HT-29 (cell line): ENCODE data around the gene NEDD4L. TPM values are rescaled to one million over a fixed set of nuclear protein-coding genes. Genes with fewer than 3 reads are reported as not detected.
"Not testable (repeated sequence)": the region's sequence is repeated elsewhere in the genome, so short reads cannot be mapped to it uniquely, and the experiment has no call there.

Experiments
- DNase-seq: peaks from one replicate; pipeline ENCODE4 v3.0.0-alpha.2; 2015; ENCODE audit warnings: low spot score
- total RNA-seq: library from RNA; depleted of rRNA; stranded (reverse); fragments of >200 nt; shearing (Covaris generic); gene quantifications from 2 replicates; pipeline ENCODE4 v1.2.3, GENCODE V29; 2014

The NEDD4L gene
- total RNA-seq, 1 experiment from 2014 or later: 83.9 TPM

- no peak for DNase-seq
Measured at GRCh38 chr18:58411323-58411722, 367.3 kb downstream of the NEDD4L start.

GRCh38 chr18:58412844-58413666 lies 369.0 kb downstream of the NEDD4L start:
- no peak for DNase-seq

- no peak for DNase-seq
Measured at GRCh38 chr18:58413667-58414628, 369.9 kb downstream of the NEDD4L start.

GRCh38 chr18:58416014-58416703 lies 372.1 kb downstream of the NEDD4L start:
- DNase-seq: no peak

GRCh38 chr18:58416704-58417683 lies 373.0 kb downstream of the NEDD4L start:
- DNase-seq: no peak

GRCh38 chr18:58417752-58418151 lies 373.7 kb downstream of the NEDD4L start:
- no peak for DNase-seq

GRCh38 chr18:58418361-58418760 lies 374.3 kb downstream of the NEDD4L start:
- DNase-seq: no peak

GRCh38 chr18:58419587-58420199 lies 375.7 kb downstream of the NEDD4L start:
- DNase-seq: no peak

- DNase-seq: no peak
Measured at GRCh38 chr18:58426611-58427010, 382.6 kb downstream of the NEDD4L start.

GRCh38 chr18:58427321-58427720 lies 383.3 kb downstream of the NEDD4L start:
- no peak for DNase-seq

GRCh38 chr18:58429442-58429841 lies 385.4 kb downstream of the NEDD4L start:
- DNase-seq: no peak

GRCh38 chr18:58431215-58431614 lies 387.2 kb downstream of the NEDD4L start:
- no peak for DNase-seq

- no peak for DNase-seq
Measured at GRCh38 chr18:58432050-58432727, 388.2 kb downstream of the NEDD4L start.

GRCh38 chr18:58435221-58436005 lies 391.4 kb downstream of the NEDD4L start:
- not testable (repeated sequence) for DNase-seq

- no peak for DNase-seq
Measured at GRCh38 chr18:58438161-58438957, 394.3 kb downstream of the NEDD4L start.

- no peak for DNase-seq
Measured at GRCh38 chr18:58438958-58439300, 394.9 kb downstream of the NEDD4L start.

GRCh38 chr18:58443671-58444070 lies 399.6 kb downstream of the NEDD4L start:
- DNase-seq: no peak
